Measurements from ENCODE around the gene KRT81. TPM values are rescaled to one million over a fixed set of nuclear protein-coding genes. Genes with fewer than 3 reads are reported as not detected.

Gene KRT81
- polyA plus RNA-seq, 3 donors: not detected

- intact Hi-C loops (cut with micrococcal nuclease): no loop called here
- Histone ChIP-seq H3K4me3 (replicated peaks in 1 of 3; ENCODE audit: low read depth in 2 of 3, low read length in 3 of 3) (no peak overlapping the region), H3K79me2 (ENCODE audit: insufficient read depth, low read length) (no peaks in the 10 kb centered on the region), H3K27ac (ENCODE audit: low read depth in 1 of 2, low read length in 2 of 2) (no peak overlapping the region), H3K36me3 (replicated peaks in 1 of 2; ENCODE audit: control insufficient read depth in 1 of 2, insufficient read depth in 2 of 2, low read length in 2 of 2) (no peaks in the 10 kb centered on the region), H3K27me3 (ENCODE audit: control insufficient read depth in 2 of 2, insufficient read depth in 2 of 2, low read length in 2 of 2) (peaks cover 3 to 5% of the 10 kb centered on the region in 2 donors), H3K4me2 (replicated peaks; ENCODE audit: extremely low read depth, low read length, poor library complexity, severe bottlenecking) (no peak overlapping the region), H3K9ac (ENCODE audit: insufficient read depth, low read length, poor library complexity, severe bottlenecking) (no peak overlapping the region), H3K4me1 (ENCODE audit: control insufficient read depth in 1 of 2, insufficient read depth in 2 of 2, low read length in 2 of 2) (peaks cover 5 to 8% of the 10 kb centered on the region in 2 donors), H3K9me3 (replicated peaks in 1 of 2; ENCODE audit: control insufficient read depth in 1 of 2, insufficient read depth in 1 of 2, low read length in 2 of 2) (no peaks in the 10 kb centered on the region), H2AFZ (ENCODE audit: insufficient read depth, low read depth, low read length, poor library complexity, severe bottlenecking) (no peak overlapping the region), H4K20me1 (ENCODE audit: insufficient read depth, low read length) (no peaks in the 10 kb centered on the region)
- Mint-ChIP-seq H3K4me1 (peaks cover 15% of the 10 kb centered on the region), H3K27ac (no peak overlapping the region), H3K4me3 (no peak overlapping the region), H3K9me3 (peaks cover 0 to 3% (median 0%) of the 10 kb centered on the region in 7 donors), H3K27me3 (ENCODE audit: low read depth in 3 of 3) (peaks cover 5 to 16% (median 12%) of the 10 kb centered on the region in 3 donors), H3K36me3 (no peaks in the 10 kb centered on the region)
- no peak for TF ChIP-seq CTCF (IDR thresholded peaks at IDR 0.05)
- WGBS (ENCODE audit: insufficient coverage): 93% methylated on average over 22 of the region's 24 CpGs
- DNase-seq: no peak
Measured at GRCh38 chr12:52285851-52286530, 5.3 kb downstream of the KRT81 start.

GRCh38 chr12:52285172-52285745 lies 6.1 kb downstream of the KRT81 start:
- Mint-ChIP-seq H3K4me1 (peaks cover 22% of the 10 kb centered on the region), H3K27me3 (ENCODE audit: low read depth in 3 of 3) (peaks cover 5 to 16% (median 12%) of the 10 kb centered on the region in 3 donors), H3K4me3 (no peak overlapping the region), H3K27ac (no peak overlapping the region), H3K36me3 (no peaks in the 10 kb centered on the region), H3K9me3 (peaks cover 0 to 3% (median 0%) of the 10 kb centered on the region in 7 donors)
- Histone ChIP-seq H3K4me1 (ENCODE audit: control insufficient read depth in 1 of 2, insufficient read depth in 2 of 2, low read length in 2 of 2) (peaks cover 11 to 15% of the 10 kb centered on the region in 2 donors), H3K4me3 (replicated peaks in 1 of 3; ENCODE audit: low read depth in 2 of 3, low read length in 3 of 3) (no peak overlapping the region), H3K4me2 (replicated peaks; ENCODE audit: extremely low read depth, low read length, poor library complexity, severe bottlenecking) (no peak overlapping the region), H4K20me1 (ENCODE audit: insufficient read depth, low read length) (no peaks in the 10 kb centered on the region), H3K79me2 (ENCODE audit: insufficient read depth, low read length) (no peaks in the 10 kb centered on the region), H3K36me3 (replicated peaks in 1 of 2; ENCODE audit: control insufficient read depth in 1 of 2, insufficient read depth in 2 of 2, low read length in 2 of 2) (no peaks in the 10 kb centered on the region), H3K27me3 (ENCODE audit: control insufficient read depth in 2 of 2, insufficient read depth in 2 of 2, low read length in 2 of 2) (peaks cover 3 to 5% of the 10 kb centered on the region in 2 donors), H3K9me3 (replicated peaks in 1 of 2; ENCODE audit: control insufficient read depth in 1 of 2, insufficient read depth in 1 of 2, low read length in 2 of 2) (no peaks in the 10 kb centered on the region), H3K9ac (ENCODE audit: insufficient read depth, low read length, poor library complexity, severe bottlenecking) (no peak overlapping the region), H3K27ac (ENCODE audit: low read depth in 1 of 2, low read length in 2 of 2) (no peak overlapping the region), H2AFZ (ENCODE audit: insufficient read depth, low read depth, low read length, poor library complexity, severe bottlenecking) (no peak overlapping the region)
- no peak for TF ChIP-seq CTCF (IDR thresholded peaks at IDR 0.05)
- DNase-seq: no peak
- no CpG with 5 or more reads among the region's 2 CpGs for WGBS (ENCODE audit: insufficient coverage)
- intact Hi-C loops (cut with micrococcal nuclease): no loop called here

All from CD14-positive monocyte (primary cell).